H4 (cell line): Measurements from ENCODE around the gene BBS9. TPM values are rescaled to one million over a fixed set of nuclear protein-coding genes. Genes with fewer than 3 reads are reported as not detected.

Experiments used
- DNase-seq: peaks from one replicate; pipeline ENCODE4 v3.0.0-alpha.2; 2015; ENCODE audit warnings: low spot score
- total RNA-seq: library from RNA; depleted of rRNA; stranded (reverse); fragments of >200 nt; shearing (Covaris generic); gene quantifications from 2 replicates; pipeline ENCODE4 v1.2.3, GENCODE V29; 2014

The BBS9 gene
- total RNA-seq, 1 experiment from 2014 or later, result 14.7 TPM

- DNase-seq, result no peak
Measured at GRCh38 chr7:33604056-33604455, 474.7 kb downstream of the BBS9 start.

- DNase-seq, result no peak
Measured at GRCh38 chr7:33610918-33611317, 481.6 kb downstream of the BBS9 start.

- DNase-seq, result no peak
Measured at GRCh38 chr7:33612442-33612841, 483.1 kb downstream of the BBS9 start.

- DNase-seq, result no peak
Measured at GRCh38 chr7:33614357-33615117, 485.2 kb downstream of the BBS9 start.

- no peak for DNase-seq
Measured at GRCh38 chr7:33616752-33617151, 487.4 kb downstream of the BBS9 start.

- DNase-seq, result no peak
Measured at GRCh38 chr7:33619264-33619663, 489.9 kb downstream of the BBS9 start.

- DNase-seq, result no peak
Measured at GRCh38 chr7:33623267-33623666, 493.9 kb downstream of the BBS9 start.

- no peak for DNase-seq
Measured at GRCh38 chr7:33624215-33624614, 494.9 kb downstream of the BBS9 start.

GRCh38 chr7:33626869-33627268, 497.5 kb downstream of the BBS9 start:
- no peak for DNase-seq

- DNase-seq, result no peak
Measured at GRCh38 chr7:33627741-33628140, 498.4 kb downstream of the BBS9 start.

GRCh38 chr7:33628894-33629293, 499.5 kb downstream of the BBS9 start:
- DNase-seq, result no peak

- no peak for DNase-seq
Measured at GRCh38 chr7:33630359-33630758, 501.0 kb downstream of the BBS9 start.

- DNase-seq, result no peak
Measured at GRCh38 chr7:33632322-33632721, 503.0 kb downstream of the BBS9 start.

GRCh38 chr7:33632840-33633525, 503.6 kb downstream of the BBS9 start:
- DNase-seq, result no peak

GRCh38 chr7:33634606-33635005, 505.2 kb downstream of the BBS9 start:
- no peak for DNase-seq

- DNase-seq, result no peak
Measured at GRCh38 chr7:33636359-33636758, 507.0 kb downstream of the BBS9 start.

GRCh38 chr7:33639552-33640197, 510.3 kb downstream of the BBS9 start:
- no peak for DNase-seq

GRCh38 chr7:33640741-33641140, 511.4 kb downstream of the BBS9 start:
- no peak for DNase-seq

GRCh38 chr7:33642312-33642711, 512.9 kb downstream of the BBS9 start:
- DNase-seq, result no peak

GRCh38 chr7:33643530-33643929, 514.2 kb downstream of the BBS9 start:
- DNase-seq, result no peak

GRCh38 chr7:33644489-33644888, 515.1 kb downstream of the BBS9 start:
- no peak for DNase-seq

- no peak for DNase-seq
Measured at GRCh38 chr7:33645104-33645503, 515.7 kb downstream of the BBS9 start.

GRCh38 chr7:33646166-33646565, 516.8 kb downstream of the BBS9 start:
- no peak for DNase-seq
